ENCODE measurements around the gene CNTNAP5. TPM values are rescaled to one million over a fixed set of nuclear protein-coding genes. Genes with fewer than 3 reads are reported as not detected.

Gene CNTNAP5
- total and polyA plus RNA-seq, 2 of the 8 experiments (the other 6 are each of a cell fraction or from before 2014, with no cell fraction given): 0.11 to 0.76 TPM

- no peak for TF ChIP-seq BACH1 (IDR thresholded peaks at IDR 0.05; ENCODE audit: low read length)
Observed at GRCh38 chr2:124756048-124756447, 731.0 kb downstream of the CNTNAP5 start (continued).

DNA sequence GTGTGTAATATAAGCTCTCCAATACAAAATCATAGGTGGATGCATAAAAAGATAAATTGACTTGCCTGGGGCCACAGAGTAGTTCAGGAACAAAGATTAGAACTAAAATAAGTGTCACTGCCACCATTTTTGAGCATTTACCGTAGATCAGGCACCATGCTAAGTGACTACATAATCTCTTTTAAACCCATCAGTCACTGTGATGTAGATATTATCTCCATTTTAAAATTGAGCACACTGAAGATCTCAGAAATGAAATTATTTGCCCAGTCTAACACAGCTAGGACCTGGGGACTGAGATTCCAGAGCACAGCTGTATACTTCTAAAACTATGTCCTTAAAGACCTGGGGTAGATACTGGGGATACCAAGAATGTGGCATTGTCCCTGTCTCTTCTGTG is 737.3 kb downstream of the CNTNAP5 start:
- TF ChIP-seq SRF (IDR thresholded peaks at IDR 0.05; ENCODE audit: low read depth, low read length) (no peak), SAP30 (IDR thresholded peaks at IDR 0.05; ENCODE audit: insufficient read depth, insufficient replicate concordance, low read length) (no peak), CREB1 (IDR thresholded peaks at IDR 0.05) (no peak), TEAD4 (IDR thresholded peaks at IDR 0.05; ENCODE audit: low read depth, low read length) (no peak), POLR2A (IDR thresholded peaks at IDR 0.05; ENCODE audit: control extremely low read depth in 1 of 2, low read depth in 2 of 2, low read length in 2 of 2) (no peak), HDAC2 (IDR thresholded peaks at IDR 0.05; ENCODE audit: borderline replicate concordance in 1 of 2, low read depth in 2 of 2, low read length in 2 of 2) (no peak), CEBPB (IDR thresholded peaks at IDR 0.05; ENCODE audit: low read depth, low read length) (no peak), KDM5A (IDR thresholded peaks at IDR 0.05; ENCODE audit: low read length) (no peak), CTBP2 (IDR thresholded peaks at IDR 0.05; ENCODE audit: borderline replicate concordance, insufficient read depth, insufficient read length, low read length) (no peak), RBBP5 (IDR thresholded peaks at IDR 0.05; ENCODE audit: borderline replicate concordance, low read depth, low read length) (no peak)
- TF ChIP-seq, protein P1, sequence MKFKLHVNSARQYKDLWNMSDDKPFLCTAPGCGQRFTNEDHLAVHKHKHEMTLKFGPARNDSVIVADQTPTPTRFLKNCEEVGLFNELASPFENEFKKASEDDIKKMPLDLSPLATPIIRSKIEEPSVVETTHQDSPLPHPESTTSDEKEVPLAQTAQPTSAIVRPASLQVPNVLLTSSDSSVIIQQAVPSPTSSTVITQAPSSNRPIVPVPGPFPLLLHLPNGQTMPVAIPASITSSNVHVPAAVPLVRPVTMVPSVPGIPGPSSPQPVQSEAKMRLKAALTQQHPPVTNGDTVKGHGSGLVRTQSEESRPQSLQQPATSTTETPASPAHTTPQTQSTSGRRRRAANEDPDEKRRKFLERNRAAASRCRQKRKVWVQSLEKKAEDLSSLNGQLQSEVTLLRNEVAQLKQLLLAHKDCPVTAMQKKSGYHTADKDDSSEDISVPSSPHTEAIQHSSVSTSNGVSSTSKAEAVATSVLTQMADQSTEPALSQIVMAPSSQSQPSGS (IDR thresholded peaks at IDR 0.05; ENCODE audit: low read length): no peak
- H3K4ac ChIP-seq (replicated peaks; ENCODE audit: insufficient read length, low read depth, low read length): no peak overlapping the region
- H4K20me1 ChIP-seq (replicated peaks in 1 of 2; ENCODE audit: control insufficient read depth in 1 of 2, insufficient read depth in 2 of 2, low read length in 2 of 2): no peaks in the 10 kb centered on the region
- no peaks in the 10 kb centered on the region for H3K36me3 ChIP-seq (ENCODE audit: control insufficient read depth in 2 of 4, insufficient read depth in 4 of 4, low read length in 3 of 4)
- 100% methylated on average over 1 of the region's 1 CpG; no CpG with 5 or more reads in 1 of the 2 experiments for WGBS, 2 experiments (ENCODE audit: extremely low coverage in 1 of 2, insufficient coverage in 1 of 2, insufficient read length in 1 of 2, insufficient replicate concordance in 2 of 2, low coverage in 1 of 2, low lambda C conversion rate in 2 of 2, missing lambda C conversion rate in 1 of 2)
- no peak overlapping the region for H3K56ac ChIP-seq (replicated peaks; ENCODE audit: insufficient read length, low read depth, low read length)
- ChIA-PET CTCF (ENCODE audit: partially characterized antibody) (no interaction called here), POLR2A (ENCODE audit: partially characterized antibody) (no interaction called here)
- no peak overlapping the region for H2AFZ ChIP-seq (ENCODE audit: low read length)
- H2BK12ac ChIP-seq (ENCODE audit: low read depth, low read length): no peak overlapping the region
- H3K27me3 ChIP-seq (replicated peaks in 1 of 4; ENCODE audit: control insufficient read depth in 3 of 4, extremely low read depth in 1 of 4, insufficient read depth in 3 of 4, low read length in 3 of 4): no peaks in the 10 kb centered on the region
- H3K23me2 ChIP-seq (ENCODE audit: low read depth, low read length): no peaks in the 10 kb centered on the region
- no peak overlapping the region for H4K91ac ChIP-seq (replicated peaks; ENCODE audit: insufficient read length, low read length)
- H3K4me3 ChIP-seq (ENCODE audit: extremely low read depth in 1 of 4, insufficient read depth in 2 of 4, low read depth in 3 of 4, low read length in 4 of 4): no peak overlapping the region
- no peak for FAIRE-seq
- H3K9me3 ChIP-seq (ENCODE audit: insufficient read depth in 2 of 2, low read depth in 1 of 2, low read length in 1 of 2): no peaks in the 10 kb centered on the region
- no peak overlapping the region for H3K14ac ChIP-seq (ENCODE audit: insufficient read length)
- H3K4me2 ChIP-seq (ENCODE audit: insufficient read depth in 1 of 2, low read depth in 2 of 2, low read length in 2 of 2): no peak overlapping the region
- no peak overlapping the region for H2BK120ac ChIP-seq (replicated peaks; ENCODE audit: low read depth, low read length)
- H3K18ac ChIP-seq (ENCODE audit: extremely low read depth, low read length): no peak overlapping the region
- no peaks in the 10 kb centered on the region for H3K79me1 ChIP-seq (ENCODE audit: low read depth, low read length)
- no peak overlapping the region for H4K8ac ChIP-seq (ENCODE audit: extremely low read depth, insufficient read depth, low read length)
- no peaks in the 10 kb centered on the region for H3K4me1 ChIP-seq (replicated peaks in 1 of 4; ENCODE audit: control insufficient read depth in 3 of 4, insufficient read depth in 4 of 4, low read length in 3 of 4)
- no peak overlapping the region for H3K9ac ChIP-seq (replicated peaks in 1 of 4; ENCODE audit: extremely low read depth in 1 of 4, low read depth in 3 of 4, low read length in 3 of 4)
- H2BK15ac ChIP-seq (ENCODE audit: low read length): no peak overlapping the region
- no peak overlapping the region for H4K5ac ChIP-seq (ENCODE audit: insufficient read length, low read depth, low read length)
- DNase-seq (ENCODE audit: low read depth in 1 of 2, low spot score in 2 of 2): no peak
- no peak overlapping the region for H3K23ac ChIP-seq (ENCODE audit: insufficient read length)
- H2BK5ac ChIP-seq (ENCODE audit: low read depth, low read length): no peak overlapping the region
- H3K79me2 ChIP-seq (ENCODE audit: control insufficient read depth in 1 of 2, insufficient read depth in 2 of 2, low read length in 2 of 2): no peaks in the 10 kb centered on the region
- no peak overlapping the region for H3K27ac ChIP-seq (ENCODE audit: low read depth, low read length)
- no peak overlapping the region for H2BK20ac ChIP-seq (ENCODE audit: low read length)
- H2AK5ac ChIP-seq (ENCODE audit: low read depth, low read length): no peak overlapping the region

All from H1 (cell line).